ENCODE results near the gene RCOR1. TPM values are rescaled to one million over a fixed set of nuclear protein-coding genes. Genes with fewer than 3 reads are reported as not detected.

Gene RCOR1
- total and polyA plus RNA-seq, 4 donors, result 3.1 to 24.1 (median 9.7) TPM

- no peak overlapping the region for H3K27ac ChIP-seq (ENCODE audit: low read depth in 1 of 2, low read length in 2 of 2)
- no peaks in the 10 kb centered on the region for H3K9me3 ChIP-seq (ENCODE audit: control insufficient read depth, low read length)
- no peak overlapping the region for H3K4me3 ChIP-seq (ENCODE audit: low read length in 2 of 2)
- 92 to 93% methylated on average over 11 of the region's 11 CpGs for WGBS, 2 donors
- peaks cover 0 to 1% of the 10 kb centered on the region in 2 donors for H3K4me1 ChIP-seq (ENCODE audit: control insufficient read depth in 1 of 2, insufficient read depth in 2 of 2, low read length in 2 of 2)
- no peaks in the 10 kb centered on the region for H3K36me3 ChIP-seq (ENCODE audit: control insufficient read depth in 1 of 2, insufficient read depth in 2 of 2, low read length in 1 of 2)
- intact Hi-C loops (cut with DNase I), result loop anchor here in 1 of 2 donors (10.0 kb wide), 2 partner anchors 224 to 604 kb away; no protein-coding TSS in a partner anchor
- no peaks in the 10 kb centered on the region for H3K27me3 ChIP-seq (ENCODE audit: control insufficient read depth in 1 of 2, insufficient read depth in 2 of 2, low read length in 1 of 2)
- no peak for ATAC-seq (ENCODE audit: low FRiP score)
- no peak for DNase-seq
Measured at GRCh38 chr14:102690509-102691286, 98.2 kb downstream of the RCOR1 start.

DNA sequence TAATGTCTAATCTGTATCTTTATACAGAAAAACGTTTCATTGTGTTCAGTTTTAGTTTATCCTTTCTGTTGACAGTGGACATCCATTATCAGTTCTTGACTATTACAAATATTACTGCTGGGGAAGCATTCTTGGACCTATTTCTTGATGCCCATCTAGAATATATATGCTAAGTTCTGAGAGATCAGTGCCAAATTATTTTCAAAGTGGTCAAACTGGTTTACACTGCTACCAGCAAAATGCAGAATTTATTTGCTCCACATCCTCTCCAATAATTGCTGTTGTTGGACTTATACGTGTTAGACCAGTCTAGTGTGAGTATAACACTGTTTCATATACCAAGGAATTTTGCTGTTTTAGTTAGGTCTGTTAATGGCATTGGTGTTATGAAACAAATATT, 99.3 kb downstream of the RCOR1 start:
- H3K4me3 ChIP-seq (ENCODE audit: low read length in 2 of 2), result no peak overlapping the region
- intact Hi-C loops (cut with DNase I), result loop anchor here (2.0 to 10.0 kb wide), 3 partner anchors 223 to 603 kb away; no protein-coding TSS in a partner anchor
- no peaks in the 10 kb centered on the region for H3K27me3 ChIP-seq (ENCODE audit: control insufficient read depth in 1 of 2, insufficient read depth in 2 of 2, low read length in 1 of 2)
- no peaks in the 10 kb centered on the region for H3K36me3 ChIP-seq (ENCODE audit: control insufficient read depth in 1 of 2, insufficient read depth in 2 of 2, low read length in 1 of 2)
- 63 to 75% methylated on average over 2 of the region's 2 CpGs for WGBS, 2 donors
- DNase-seq (no peak), ATAC-seq (ENCODE audit: low FRiP score) (no peak)
- H3K27ac ChIP-seq (ENCODE audit: low read depth in 1 of 2, low read length in 2 of 2), result no peak overlapping the region
- H3K9me3 ChIP-seq (ENCODE audit: control insufficient read depth, low read length), result no peaks in the 10 kb centered on the region
- H3K4me1 ChIP-seq (ENCODE audit: control insufficient read depth in 1 of 2, insufficient read depth in 2 of 2, low read length in 2 of 2), result peaks cover 0 to 1% of the 10 kb centered on the region in 2 donors

GRCh38 chr14:102692334-102692733, 99.9 kb downstream of the RCOR1 start:
- no peaks in the 10 kb centered on the region for H3K9me3 ChIP-seq (ENCODE audit: control insufficient read depth, low read length)
- H3K27me3 ChIP-seq (ENCODE audit: control insufficient read depth in 1 of 2, insufficient read depth in 2 of 2, low read length in 1 of 2), result no peaks in the 10 kb centered on the region
- H3K4me1 ChIP-seq (ENCODE audit: control insufficient read depth in 1 of 2, insufficient read depth in 2 of 2, low read length in 2 of 2), result peaks cover 1 to 2% of the 10 kb centered on the region in 2 donors
- 27 to 35% methylated on average over 4 of the region's 4 CpGs for WGBS, 2 donors
- no peak overlapping the region for H3K27ac ChIP-seq (ENCODE audit: low read depth in 1 of 2, low read length in 2 of 2)
- ATAC-seq (ENCODE audit: low FRiP score), result no peak
- no peaks in the 10 kb centered on the region for H3K36me3 ChIP-seq (ENCODE audit: control insufficient read depth in 1 of 2, insufficient read depth in 2 of 2, low read length in 1 of 2)
- intact Hi-C loops (cut with DNase I), result loop anchor here (2.0 to 10.0 kb wide), 3 partner anchors 222 to 602 kb away; no protein-coding TSS in a partner anchor
- no peak for DNase-seq
- H3K4me3 ChIP-seq (ENCODE audit: low read length in 2 of 2), result no peak overlapping the region

- ATAC-seq (ENCODE audit: low FRiP score) (no peak), DNase-seq (no peak)
- intact Hi-C loops (cut with DNase I), result loop anchor here (2.0 to 10.0 kb wide), 3 partner anchors 222 to 602 kb away; no protein-coding TSS in a partner anchor
- H3K4me1 ChIP-seq (ENCODE audit: control insufficient read depth in 1 of 2, insufficient read depth in 2 of 2, low read length in 2 of 2), result peaks cover 1 to 3% of the 10 kb centered on the region in 2 donors
- no peak overlapping the region for H3K27ac ChIP-seq (ENCODE audit: low read depth in 1 of 2, low read length in 2 of 2)
- H3K36me3 ChIP-seq (ENCODE audit: control insufficient read depth in 1 of 2, insufficient read depth in 2 of 2, low read length in 1 of 2), result no peaks in the 10 kb centered on the region
- no peaks in the 10 kb centered on the region for H3K27me3 ChIP-seq (ENCODE audit: control insufficient read depth in 1 of 2, insufficient read depth in 2 of 2, low read length in 1 of 2)
- no peak overlapping the region for H3K4me3 ChIP-seq (ENCODE audit: low read length in 2 of 2)
- WGBS, 2 donors, result 89 to 93% methylated on average over 4 of the region's 4 CpGs
- no peaks in the 10 kb centered on the region for H3K9me3 ChIP-seq (ENCODE audit: control insufficient read depth, low read length)
Measured at GRCh38 chr14:102693006-102693755, 100.7 kb downstream of the RCOR1 start.

DNA sequence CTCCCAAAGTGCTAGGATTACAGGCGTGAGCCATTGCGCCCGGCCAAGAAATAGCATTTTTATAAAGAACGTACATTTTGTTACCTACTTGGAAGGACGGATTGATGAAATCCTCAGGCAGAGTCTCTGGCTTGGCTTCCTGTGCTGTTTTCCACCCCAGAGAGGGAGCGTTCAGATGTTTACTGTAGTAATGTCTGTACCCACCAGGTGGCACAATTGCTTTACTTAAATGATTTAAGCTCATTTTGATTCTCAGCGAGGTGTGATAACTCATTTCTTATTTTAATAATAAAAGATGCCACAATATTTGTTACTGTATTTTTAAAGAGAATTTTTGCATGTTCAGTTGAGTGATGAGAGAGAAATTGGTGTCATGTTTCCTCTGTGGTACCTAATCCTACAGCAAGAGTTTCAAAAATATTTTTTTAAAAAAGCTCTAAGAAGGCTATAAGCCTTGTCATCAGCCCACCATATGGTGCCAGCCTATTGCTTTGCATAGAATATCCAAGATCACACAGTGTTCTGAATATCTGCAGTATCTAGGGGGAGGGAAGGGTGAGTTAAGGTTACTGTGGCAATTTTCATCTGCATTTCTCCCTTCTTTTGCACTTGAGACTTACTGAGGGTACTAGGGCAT, 102.2 kb downstream of the RCOR1 start:
- ATAC-seq (ENCODE audit: low FRiP score) (peak; percentile 82), DNase-seq (no peak)
- H3K36me3 ChIP-seq (ENCODE audit: control insufficient read depth in 1 of 2, insufficient read depth in 2 of 2, low read length in 1 of 2), result no peaks in the 10 kb centered on the region
- no peaks in the 10 kb centered on the region for H3K27me3 ChIP-seq (ENCODE audit: control insufficient read depth in 1 of 2, insufficient read depth in 2 of 2, low read length in 1 of 2)
- no peak overlapping the region for H3K27ac ChIP-seq (ENCODE audit: low read depth in 1 of 2, low read length in 2 of 2)
- peaks cover 1 to 3% of the 10 kb centered on the region in 2 donors for H3K4me1 ChIP-seq (ENCODE audit: control insufficient read depth in 1 of 2, insufficient read depth in 2 of 2, low read length in 2 of 2)
- H3K4me3 ChIP-seq (ENCODE audit: low read length in 2 of 2), result no peak overlapping the region
- H3K9me3 ChIP-seq (ENCODE audit: control insufficient read depth, low read length), result no peaks in the 10 kb centered on the region
- intact Hi-C loops (cut with DNase I), result loop anchor here in 1 of 2 donors (10.0 kb wide), 2 partner anchors 220 to 600 kb away; no protein-coding TSS in a partner anchor
- WGBS, 2 donors, result 9 to 20% methylated on average over 7 of the region's 7 CpGs

DNA sequence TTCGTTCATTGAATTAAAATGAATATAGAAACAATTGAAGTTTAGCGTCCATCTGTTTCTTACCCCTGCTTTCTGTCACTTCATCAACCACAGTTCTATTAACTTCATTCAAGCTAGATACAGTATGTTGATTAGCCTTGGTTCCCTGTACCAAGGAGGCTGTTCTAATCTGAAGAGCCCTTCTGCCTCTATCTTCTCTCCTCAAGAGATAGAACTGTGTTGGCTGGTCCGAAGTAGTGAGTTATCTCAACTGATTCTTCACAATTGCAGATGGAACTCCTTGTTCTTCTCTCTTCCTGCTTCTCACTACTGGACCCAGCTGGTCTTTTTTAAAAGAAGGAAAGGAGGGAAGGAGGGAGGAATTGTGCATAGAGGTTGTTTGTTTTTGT, 102.7 kb downstream of the RCOR1 start:
- Histone ChIP-seq H3K27ac (ENCODE audit: low read depth in 1 of 2, low read length in 2 of 2) (no peak overlapping the region), H3K4me1 (ENCODE audit: control insufficient read depth in 1 of 2, insufficient read depth in 2 of 2, low read length in 2 of 2) (peaks cover 1 to 3% of the 10 kb centered on the region in 2 donors), H3K4me3 (ENCODE audit: low read length in 2 of 2) (no peak overlapping the region), H3K36me3 (ENCODE audit: control insufficient read depth in 1 of 2, insufficient read depth in 2 of 2, low read length in 1 of 2) (no peaks in the 10 kb centered on the region), H3K9me3 (ENCODE audit: control insufficient read depth, low read length) (no peaks in the 10 kb centered on the region), H3K27me3 (ENCODE audit: control insufficient read depth in 1 of 2, insufficient read depth in 2 of 2, low read length in 1 of 2) (no peaks in the 10 kb centered on the region)
- no peak for DNase-seq
- WGBS, 2 donors, result 64% methylated on average over 3 of the region's 3 CpGs
- intact Hi-C loops (cut with DNase I), result loop anchor here in 1 of 2 donors (10.0 kb wide), 2 partner anchors 220 to 600 kb away; no protein-coding TSS in a partner anchor
- ATAC-seq (ENCODE audit: low FRiP score), result no peak

- Histone ChIP-seq H3K36me3 (ENCODE audit: control insufficient read depth in 1 of 2, insufficient read depth in 2 of 2, low read length in 1 of 2) (peaks cover 0 to 2% of the 10 kb centered on the region in 2 donors), H3K27ac (ENCODE audit: low read depth in 1 of 2, low read length in 2 of 2) (no peak overlapping the region), H3K9me3 (ENCODE audit: control insufficient read depth, low read length) (no peaks in the 10 kb centered on the region), H3K4me3 (ENCODE audit: low read length in 2 of 2) (no peak overlapping the region), H3K4me1 (ENCODE audit: control insufficient read depth in 1 of 2, insufficient read depth in 2 of 2, low read length in 2 of 2) (peaks cover 1 to 3% of the 10 kb centered on the region in 2 donors), H3K27me3 (ENCODE audit: control insufficient read depth in 1 of 2, insufficient read depth in 2 of 2, low read length in 1 of 2) (no peaks in the 10 kb centered on the region)
- intact Hi-C loops (cut with DNase I), result loop anchor here in 1 of 2 donors (10.0 kb wide), 2 partner anchors 218 to 598 kb away; no protein-coding TSS in a partner anchor
- no peak for ATAC-seq (ENCODE audit: low FRiP score)
- 84 to 85% methylated on average over 8 of the region's 8 CpGs for WGBS, 2 donors
- DNase-seq, result no peak
Measured at GRCh38 chr14:102696332-102696731, 103.9 kb downstream of the RCOR1 start.

DNA sequence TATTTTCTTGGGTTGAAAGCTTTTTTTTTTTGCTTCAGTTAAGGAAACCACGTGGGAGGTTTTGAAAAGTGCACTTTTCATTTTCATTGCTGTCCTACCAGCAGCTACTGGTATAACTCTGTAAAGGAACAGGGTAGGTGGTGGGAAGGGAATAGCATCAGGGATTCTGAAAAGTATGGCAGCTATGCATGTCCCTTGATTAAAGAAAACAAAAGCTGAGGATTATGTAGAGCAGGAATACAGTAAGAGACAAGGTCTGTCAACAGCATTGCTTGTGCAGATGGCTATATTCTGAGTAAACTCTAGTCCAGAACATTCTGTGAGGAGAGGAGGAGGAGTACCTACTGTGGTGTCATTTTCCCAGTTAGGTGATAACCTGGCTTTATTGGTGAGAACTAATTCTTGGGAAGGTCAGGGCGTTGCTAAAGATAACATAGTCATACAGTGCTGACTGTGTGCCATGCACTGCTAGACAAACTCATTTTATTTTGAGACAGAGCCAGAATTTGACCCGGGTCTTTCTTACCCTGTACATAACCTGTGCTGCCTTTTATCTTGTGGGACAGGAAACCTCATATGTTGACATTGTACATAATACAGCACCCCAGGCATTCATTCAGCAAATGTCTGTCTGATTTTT, 104.5 kb downstream of the RCOR1 start:
- DNase-seq (no peak), ATAC-seq (ENCODE audit: low FRiP score) (no peak)
- 18 to 26% methylated on average over 3 of the region's 3 CpGs for WGBS, 2 donors
- Histone ChIP-seq H3K27ac (ENCODE audit: low read depth in 1 of 2, low read length in 2 of 2) (no peak overlapping the region), H3K27me3 (ENCODE audit: control insufficient read depth in 1 of 2, insufficient read depth in 2 of 2, low read length in 1 of 2) (no peaks in the 10 kb centered on the region), H3K9me3 (ENCODE audit: control insufficient read depth, low read length) (no peaks in the 10 kb centered on the region), H3K4me3 (ENCODE audit: low read length in 2 of 2) (no peak overlapping the region), H3K36me3 (ENCODE audit: control insufficient read depth in 1 of 2, insufficient read depth in 2 of 2, low read length in 1 of 2) (peaks cover 0 to 2% of the 10 kb centered on the region in 2 donors), H3K4me1 (ENCODE audit: control insufficient read depth in 1 of 2, insufficient read depth in 2 of 2, low read length in 2 of 2) (peaks cover 1 to 3% of the 10 kb centered on the region in 2 donors)
- intact Hi-C loops (cut with DNase I), result loop anchor here in 1 of 2 donors (10.0 kb wide), 2 partner anchors 218 to 598 kb away; no protein-coding TSS in a partner anchor
